ENCODE results near the gene KLHL2.
"Not testable (repeated sequence)": the region's sequence is repeated elsewhere in the genome, so short reads cannot be mapped to it uniquely, and the experiment has no call there.

The KLHL2 gene

DNA sequence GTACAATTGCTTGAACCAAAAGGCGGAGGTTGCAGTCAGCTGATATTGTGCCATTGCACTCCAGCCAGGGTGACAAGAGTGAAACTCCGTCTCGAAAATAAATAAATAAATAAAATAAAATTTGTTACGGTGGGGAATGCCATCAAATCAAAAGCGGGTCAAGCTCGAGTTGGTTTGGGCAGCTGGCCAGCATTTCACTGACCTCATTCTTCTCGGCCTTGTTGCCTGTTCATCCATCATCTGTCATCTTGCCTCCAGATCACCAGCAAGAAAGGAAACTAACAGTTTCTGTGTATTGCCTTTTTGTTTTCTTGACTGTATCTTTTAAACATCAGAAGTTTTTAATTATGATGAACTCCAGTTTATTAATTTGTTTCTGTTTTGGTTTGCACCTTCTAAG lies 31.5 kb upstream of the KLHL2 start:
- ChIA-PET CTCF (interaction anchor here (0.9 to 1.7 kb wide), 6 partner anchors 8 to 63 kb away, joined by 4 to 5 read pairs (median 4); partner anchors contain the start of gene TMEM192), POLR2A (no interaction called here)
- no peak for DNase-seq (ENCODE audit: extremely low spot score)
- TF ChIP-seq, protein P1, sequence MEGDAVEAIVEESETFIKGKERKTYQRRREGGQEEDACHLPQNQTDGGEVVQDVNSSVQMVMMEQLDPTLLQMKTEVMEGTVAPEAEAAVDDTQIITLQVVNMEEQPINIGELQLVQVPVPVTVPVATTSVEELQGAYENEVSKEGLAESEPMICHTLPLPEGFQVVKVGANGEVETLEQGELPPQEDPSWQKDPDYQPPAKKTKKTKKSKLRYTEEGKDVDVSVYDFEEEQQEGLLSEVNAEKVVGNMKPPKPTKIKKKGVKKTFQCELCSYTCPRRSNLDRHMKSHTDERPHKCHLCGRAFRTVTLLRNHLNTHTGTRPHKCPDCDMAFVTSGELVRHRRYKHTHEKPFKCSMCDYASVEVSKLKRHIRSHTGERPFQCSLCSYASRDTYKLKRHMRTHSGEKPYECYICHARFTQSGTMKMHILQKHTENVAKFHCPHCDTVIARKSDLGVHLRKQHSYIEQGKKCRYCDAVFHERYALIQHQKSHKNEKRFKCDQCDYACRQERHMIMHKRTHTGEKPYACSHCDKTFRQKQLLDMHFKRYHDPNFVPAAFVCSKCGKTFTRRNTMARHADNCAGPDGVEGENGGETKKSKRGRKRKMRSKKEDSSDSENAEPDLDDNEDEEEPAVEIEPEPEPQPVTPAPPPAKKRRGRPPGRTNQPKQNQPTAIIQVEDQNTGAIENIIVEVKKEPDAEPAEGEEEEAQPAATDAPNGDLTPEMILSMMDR (IDR thresholded peaks at IDR 0.05; ENCODE audit: control extremely low read depth, extremely low read depth, low read depth, missing control alignments): no peak

DNA sequence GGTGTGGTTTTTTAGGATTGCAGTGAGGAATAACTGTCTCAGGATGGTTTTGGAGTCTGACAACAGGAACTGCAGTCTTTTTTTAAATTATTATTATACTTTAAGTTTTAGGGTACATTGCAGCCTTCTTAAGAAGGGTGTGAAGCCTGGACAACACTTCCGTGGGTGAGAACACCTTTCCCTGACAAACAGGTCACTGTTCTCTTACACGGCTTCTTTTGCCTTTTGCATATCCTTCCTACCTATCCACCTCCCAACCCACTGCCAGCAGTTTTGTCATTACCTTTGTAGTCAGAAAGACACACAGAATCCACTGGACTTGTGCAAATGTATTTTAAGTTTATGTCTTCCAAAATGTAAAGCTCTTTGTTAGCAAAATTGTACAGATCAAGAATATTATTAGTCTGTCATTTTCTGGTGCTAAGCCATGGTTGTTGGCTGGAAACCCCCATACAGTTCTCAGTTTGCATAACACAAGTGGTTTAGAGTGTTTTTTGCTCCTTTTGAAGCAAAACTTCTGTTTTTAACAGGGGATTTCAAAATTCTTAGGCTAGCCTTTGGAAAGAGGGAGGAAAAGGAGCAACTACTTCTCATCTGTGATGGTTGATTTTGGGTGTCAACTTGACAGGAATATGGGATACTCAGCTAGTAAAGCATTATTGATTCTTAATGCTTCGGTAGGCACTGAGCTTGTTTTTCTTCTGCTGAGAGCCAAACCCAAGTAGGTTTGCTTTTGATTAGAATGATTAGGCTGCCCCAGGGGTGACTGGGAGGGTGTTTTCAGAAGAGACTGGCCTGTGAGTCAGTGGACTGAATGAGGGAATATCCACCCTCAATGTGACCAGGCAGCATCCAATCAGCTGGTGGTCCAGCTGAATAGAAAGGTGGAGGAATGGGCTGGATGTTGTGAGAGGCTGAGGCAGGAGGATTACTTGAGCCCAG lies 29.4 kb upstream of the KLHL2 start:
- CTCF ChIA-PET: interaction anchor here (0.6 to 1.3 kb wide), 3 partner anchors 12 to 46 kb away, joined by 3 to 8 read pairs (median 3); no protein-coding TSS in a partner anchor
- TF ChIP-seq, protein P1 (IDR thresholded peaks at IDR 0.05; ENCODE audit: control extremely low read depth, extremely low read depth, low read depth, missing control alignments): no peak
- POLR2A ChIA-PET: no interaction called here
- DNase-seq (ENCODE audit: extremely low spot score): peak; percentile 24

DNA sequence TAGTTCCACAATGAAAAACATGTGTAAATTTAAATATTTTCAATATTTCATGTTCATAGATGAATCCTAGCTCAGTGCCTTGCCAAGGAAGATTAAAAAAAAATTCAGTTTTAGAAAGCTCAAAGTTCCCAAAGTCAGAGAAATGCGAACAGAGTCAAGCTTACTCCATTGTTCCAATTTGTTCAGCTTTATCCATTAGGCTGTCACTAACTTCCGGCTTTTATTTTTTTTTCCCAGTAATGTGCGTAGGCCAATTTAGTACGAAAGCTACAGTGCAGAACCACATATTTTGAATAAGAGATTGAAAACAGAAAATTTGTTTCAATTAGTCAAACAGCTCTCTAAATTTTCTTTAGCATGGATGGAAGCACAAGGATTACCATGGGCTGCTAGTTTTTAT lies 23.1 kb upstream of the KLHL2 start:
- POLR2A ChIA-PET: no interaction called here
- TF ChIP-seq, protein P1 (IDR thresholded peaks at IDR 0.05; ENCODE audit: control extremely low read depth, extremely low read depth, low read depth, missing control alignments): no peak
- DNase-seq (ENCODE audit: extremely low spot score): no peak
- CTCF ChIA-PET: interaction anchor here (0.8 to 1.2 kb wide), 2 partner anchors 9 to 52 kb away, joined by 3 to 4 read pairs; no protein-coding TSS in a partner anchor

DNA sequence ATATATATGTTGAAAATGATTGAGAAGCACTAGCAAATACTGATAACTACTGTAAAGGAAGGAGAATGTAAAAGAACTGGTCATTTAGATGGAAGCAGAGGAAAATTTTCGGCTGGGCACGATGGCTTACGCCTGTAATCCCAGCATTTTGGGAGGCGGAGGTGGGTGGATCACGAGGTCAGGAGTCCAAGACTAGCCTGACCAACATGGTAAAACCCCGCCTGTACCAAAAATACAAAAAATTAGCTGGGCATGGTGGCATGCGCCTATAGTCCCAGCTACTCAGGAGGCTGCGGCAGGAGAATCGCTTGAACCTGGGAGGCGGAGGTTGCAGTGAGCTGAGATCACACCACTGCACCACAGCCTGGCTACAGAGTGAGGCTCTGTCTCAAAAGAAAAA lies 22.4 kb upstream of the KLHL2 start:
- DNase-seq (ENCODE audit: extremely low spot score); POLR2A ChIA-PET: not testable (repeated sequence)
- CTCF ChIA-PET: interaction anchor here (1.2 kb wide), 1 partner anchor 53 kb away, joined by 3 read pairs; no protein-coding TSS in a partner anchor

DNA sequence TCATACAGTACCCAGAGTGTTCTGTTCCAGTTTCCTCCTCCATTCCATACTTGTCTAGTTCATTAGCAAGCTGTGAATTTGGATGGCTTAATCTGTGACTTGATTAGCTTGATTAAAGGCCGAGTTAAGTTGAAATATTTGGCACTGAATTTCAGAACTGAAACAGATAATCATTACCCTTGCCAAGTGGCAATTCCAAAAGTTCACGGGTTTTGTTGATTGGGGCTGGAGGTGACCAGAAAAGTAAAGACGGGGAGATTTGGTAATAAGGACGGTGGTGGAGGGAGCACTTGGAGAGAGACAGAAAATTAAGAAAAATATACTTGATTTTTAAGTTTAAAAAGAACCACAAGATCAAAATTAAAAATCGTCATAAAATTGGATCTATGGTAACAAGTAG lies 21.9 kb upstream of the KLHL2 start:
- ChIA-PET POLR2A (no interaction called here), CTCF (interaction anchor here (1.2 to 1.5 kb wide), 2 partner anchors 12 to 20 kb away, joined by 3 read pairs; no protein-coding TSS in a partner anchor)
- no peak for DNase-seq (ENCODE audit: extremely low spot score)
- TF ChIP-seq, protein P1 (IDR thresholded peaks at IDR 0.05; ENCODE audit: control extremely low read depth, extremely low read depth, low read depth, missing control alignments): no peak

DNA sequence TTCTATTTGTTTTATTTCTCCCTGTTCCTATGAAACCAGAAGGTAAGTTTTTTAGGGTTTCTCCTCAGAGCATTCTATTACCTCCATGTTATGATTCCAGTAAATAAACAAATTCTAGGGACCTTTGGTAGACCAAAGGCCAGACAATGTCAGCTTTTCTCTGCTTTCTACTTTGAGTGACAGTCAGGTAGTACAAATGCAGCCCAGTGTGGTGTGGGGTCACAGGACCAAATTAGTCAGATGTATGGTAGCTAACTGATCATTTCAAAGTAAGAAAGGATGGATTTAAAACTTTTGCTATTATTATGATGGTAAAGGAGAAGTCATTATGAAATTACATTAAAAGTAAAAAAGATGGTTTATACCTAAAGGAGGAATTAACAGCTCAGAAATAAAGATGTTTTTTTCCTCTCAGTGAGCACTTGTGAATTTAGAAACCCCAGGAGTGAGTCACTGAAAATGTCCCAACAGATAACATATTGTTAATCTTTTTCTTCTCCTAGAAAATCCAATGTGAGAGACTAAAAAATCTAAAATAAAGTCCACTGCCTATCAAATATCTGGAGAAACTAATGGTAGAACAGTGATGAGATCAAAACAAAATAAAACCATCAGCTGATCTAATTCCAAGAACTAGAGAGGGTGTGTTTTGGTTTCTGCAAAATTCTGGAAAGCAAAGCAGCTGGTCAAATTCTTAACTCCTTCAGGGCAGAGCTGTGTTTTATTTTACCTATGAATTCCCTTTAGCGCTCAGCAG lies 16.6 kb upstream of the KLHL2 start:
- no peak for DNase-seq (ENCODE audit: extremely low spot score)
- TF ChIP-seq, protein P1 (IDR thresholded peaks at IDR 0.05; ENCODE audit: control extremely low read depth, extremely low read depth, low read depth, missing control alignments): no peak
- ChIA-PET POLR2A (no interaction called here), CTCF (interaction anchor here (0.8 to 2.5 kb wide), 5 partner anchors 12 to 21 kb away, joined by 3 to 8 read pairs (median 4); no protein-coding TSS in a partner anchor)

All from GM10248 (cell line).